MM.1S (cell line): ENCODE results near the gene SERPINE2.

Experiments
- DNase-seq: peaks from one replicate; pipeline ENCODE4 v3.0.0-alpha.2; 2015
- H2AFZ ChIP-seq: fragments of 300-600 bp; sonication (generic); 2 replicates; pipeline ENCODE4 v1.6.0; 2016; ENCODE audit warnings: antibody characterized with exemption, low read length
- H3F3A ChIP-seq: fragments of 300-600 bp; sonication (generic); 2 replicates; pipeline ENCODE4 v1.6.1; 2016; ENCODE audit warnings: mild to moderate bottlenecking, antibody characterized with exemption, low read length, moderate library complexity, mixed read lengths; ENCODE audit not compliant: insufficient read depth
- H3K27ac ChIP-seq: fragments of 300-600 bp; sonication (generic); 2 replicates; pipeline ENCODE4 v1.5.1; 2016; ENCODE audit warnings: mild to moderate bottlenecking, low read length
- H3K27me3 ChIP-seq: fragments of 300-600 bp; sonication (generic); replicated peaks from 2 replicates; pipeline ENCODE4 v1.6.0; 2016; ENCODE audit warnings: low read length; ENCODE audit not compliant: insufficient read depth
- H3K36me3 ChIP-seq: fragments of 300-600 bp; sonication (generic); replicated peaks from 2 replicates; pipeline ENCODE4 v1.6.1; 2016; ENCODE audit warnings: mild to moderate bottlenecking, low read length, mixed read lengths; ENCODE audit not compliant: insufficient read depth
- H3K4me1 ChIP-seq: fragments of 300-600 bp; sonication (generic); 2 replicates; pipeline ENCODE4 v1.6.1; 2016; ENCODE audit warnings: low read length, mixed read lengths
- H3K4me2 ChIP-seq: fragments of 300-600 bp; sonication (generic); 2 replicates; pipeline ENCODE4 v1.6.0; 2016; ENCODE audit warnings: low read depth, low read length
- H3K4me3 ChIP-seq: fragments of 300-600 bp; sonication (generic); 2 replicates; pipeline ENCODE4 v1.5.1; 2016; ENCODE audit warnings: low read length, mixed read lengths
- H3K79me2 ChIP-seq: fragments of 300-600 bp; sonication (generic); 2 replicates; pipeline ENCODE4 v1.6.1; 2016; ENCODE audit warnings: mixed run types, low read length, mixed read lengths
- H3K9ac ChIP-seq: fragments of 300-600 bp; sonication (generic); 2 replicates; pipeline ENCODE4 v1.6.1; 2016; ENCODE audit warnings: low read length, mixed read lengths
- H3K9me2 ChIP-seq: fragments of 300-600 bp; sonication (generic); replicated peaks from 2 replicates; pipeline ENCODE4 v1.6.1; 2016; ENCODE audit warnings: mild to moderate bottlenecking, low read length, mixed read lengths; ENCODE audit not compliant: insufficient read depth
- H3K9me3 ChIP-seq: fragments of 300-600 bp; sonication (generic); replicated peaks from 2 replicates; pipeline ENCODE4 v1.6.1; 2016; ENCODE audit warnings: mild to moderate bottlenecking, low read length, mixed read lengths; ENCODE audit not compliant: insufficient read depth
- H4K20me1 ChIP-seq: fragments of 300-600 bp; sonication (generic); 2 replicates; pipeline ENCODE4 v1.6.1; 2016; ENCODE audit warnings: mild to moderate bottlenecking, low read length, moderate library complexity, mixed read lengths; ENCODE audit not compliant: insufficient read depth
- EZH2 ChIP-seq: fragments of 300-600 bp; sonication (generic); optimal IDR thresholded peaks from 2 replicates; pipeline ENCODE3; 2017; ENCODE audit warnings: low read depth, mild to moderate bottlenecking, antibody characterized with exemption, low read length, mixed read lengths
- EZH2phosphoT487 ChIP-seq: fragments of 300-600 bp; sonication (generic); IDR thresholded peaks from 2 replicates; pipeline ENCODE4 v1.6.1; 2018; ENCODE audit warnings: antibody characterized with exemption, low read length
- TF ChIP-seq, protein P1 (sequence below): fragments of 300-600 bp; sonication (generic); IDR thresholded peaks from 2 replicates; pipeline ENCODE4 v1.5.1; 2016; ENCODE audit warnings: antibody characterized with exemption, low read length, mixed read lengths

SERPINE2 gene

DNA sequence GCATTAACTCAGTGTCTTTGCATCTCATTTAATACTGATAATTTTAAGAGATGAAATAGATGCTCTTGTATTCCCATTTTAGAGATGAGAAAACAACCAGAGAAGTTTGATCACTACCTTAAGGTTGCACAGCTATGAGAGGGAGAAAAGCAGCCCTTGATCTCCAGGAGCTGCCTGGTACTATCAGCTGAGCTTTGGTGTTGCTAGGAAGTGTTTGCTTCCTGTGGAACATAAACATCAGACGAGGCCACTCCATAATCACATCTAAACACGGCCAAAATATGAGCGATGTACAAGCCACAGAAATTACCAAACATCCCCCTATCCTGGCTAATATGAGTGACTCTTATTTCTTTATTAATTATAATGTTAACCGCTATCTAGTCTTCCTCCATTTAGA, 93.3 kb downstream of the SERPINE2 start:
- no peaks in the 10 kb centered on the region for H3K36me3 ChIP-seq
- DNase-seq, result no peak
- no peaks in the 10 kb centered on the region for H3F3A ChIP-seq
- H3K9me2 ChIP-seq, result no peaks in the 10 kb centered on the region
- H3K4me3 ChIP-seq, result peak overlapping the region; percentile 99; the same call in 1 of the 2 replicates
- peak overlapping the region; percentile 99 for H2AFZ ChIP-seq
- H3K9ac ChIP-seq, result no peak overlapping the region
- no peaks in the 10 kb centered on the region for H3K27me3 ChIP-seq
- H3K4me2 ChIP-seq, result peak overlapping the region; percentile 62
- H3K79me2 ChIP-seq, result peaks cover 30% of the 10 kb centered on the region
- TF ChIP-seq EZH2, result no peak
- TF ChIP-seq EZH2phosphoT487, result no peak
- TF ChIP-seq, protein P1, sequence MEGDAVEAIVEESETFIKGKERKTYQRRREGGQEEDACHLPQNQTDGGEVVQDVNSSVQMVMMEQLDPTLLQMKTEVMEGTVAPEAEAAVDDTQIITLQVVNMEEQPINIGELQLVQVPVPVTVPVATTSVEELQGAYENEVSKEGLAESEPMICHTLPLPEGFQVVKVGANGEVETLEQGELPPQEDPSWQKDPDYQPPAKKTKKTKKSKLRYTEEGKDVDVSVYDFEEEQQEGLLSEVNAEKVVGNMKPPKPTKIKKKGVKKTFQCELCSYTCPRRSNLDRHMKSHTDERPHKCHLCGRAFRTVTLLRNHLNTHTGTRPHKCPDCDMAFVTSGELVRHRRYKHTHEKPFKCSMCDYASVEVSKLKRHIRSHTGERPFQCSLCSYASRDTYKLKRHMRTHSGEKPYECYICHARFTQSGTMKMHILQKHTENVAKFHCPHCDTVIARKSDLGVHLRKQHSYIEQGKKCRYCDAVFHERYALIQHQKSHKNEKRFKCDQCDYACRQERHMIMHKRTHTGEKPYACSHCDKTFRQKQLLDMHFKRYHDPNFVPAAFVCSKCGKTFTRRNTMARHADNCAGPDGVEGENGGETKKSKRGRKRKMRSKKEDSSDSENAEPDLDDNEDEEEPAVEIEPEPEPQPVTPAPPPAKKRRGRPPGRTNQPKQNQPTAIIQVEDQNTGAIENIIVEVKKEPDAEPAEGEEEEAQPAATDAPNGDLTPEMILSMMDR, result no peak
- no peaks in the 10 kb centered on the region for H3K9me3 ChIP-seq
- no peaks in the 10 kb centered on the region for H3K4me1 ChIP-seq
- H3K27ac ChIP-seq, result no peak overlapping the region
- no peaks in the 10 kb centered on the region for H4K20me1 ChIP-seq

DNA sequence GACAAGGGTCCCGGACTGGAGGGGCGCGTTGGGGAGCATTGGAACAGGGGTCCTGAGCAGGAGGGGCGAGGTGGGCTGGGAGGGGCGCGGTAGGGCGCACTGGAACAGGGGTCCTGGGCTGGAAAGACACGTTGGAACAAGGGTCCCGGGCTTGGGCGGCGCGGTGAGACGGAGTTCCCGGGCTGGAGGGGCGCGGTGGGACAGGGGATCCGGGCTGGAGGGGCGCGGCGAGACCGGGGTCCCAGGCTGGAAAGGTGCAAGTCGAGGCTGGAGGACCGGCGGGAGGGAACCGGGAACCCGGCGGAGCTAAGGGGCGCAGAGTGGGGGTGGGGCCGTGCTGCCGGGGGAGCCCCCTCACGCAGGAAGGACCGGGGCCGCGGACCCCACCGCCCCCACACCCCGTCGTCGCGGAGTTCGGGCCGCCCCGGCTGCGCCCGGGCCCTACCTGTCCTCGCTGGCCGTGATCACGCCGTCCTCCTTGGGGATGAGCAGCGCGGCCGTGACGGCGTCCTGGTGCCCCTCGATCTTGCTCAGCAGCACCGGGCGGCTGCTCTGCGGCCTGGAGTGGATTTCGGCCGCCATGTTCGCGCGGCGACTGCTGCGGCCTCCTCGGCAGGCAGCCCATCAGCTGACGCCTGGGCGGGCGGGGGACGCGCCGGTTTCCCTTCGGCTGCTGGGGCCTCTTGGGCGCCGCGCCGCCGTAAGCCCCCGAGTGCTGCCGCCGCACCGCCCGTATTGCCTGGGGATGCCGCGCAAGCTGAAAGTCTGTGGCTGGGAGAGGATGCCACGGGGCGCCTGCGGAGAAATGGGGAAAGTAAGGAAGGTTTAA, 94.2 kb downstream of the SERPINE2 start, which contains the start of gene WDFY1:
Gene WDFY1, minus strand, starts transcription at position 633 of the 829 bp plus-strand sequence. Its CDS starts 51 bp downstream, at position 582.
- H3K4me3 ChIP-seq, result peak within 1 kb of the TSS; percentile 99
- H3K9ac ChIP-seq, result peak within 1 kb of the TSS; percentile 92
- no peak for TF ChIP-seq EZH2
- TF ChIP-seq EZH2phosphoT487, result no peak
- TF ChIP-seq, protein P1, result no peak
- H3K36me3 ChIP-seq, result no peaks in the 10 kb centered on the region
- no peaks in the 10 kb centered on the region for H3K9me3 ChIP-seq
- peak within 1 kb of the TSS; percentile 99 for H2AFZ ChIP-seq
- no peaks in the 10 kb centered on the region for H4K20me1 ChIP-seq
- no peaks in the 10 kb centered on the region for H3F3A ChIP-seq
- no peak within 1 kb of the TSS for H3K27ac ChIP-seq
- peak; percentile 87 for DNase-seq
- H3K27me3 ChIP-seq, result no peaks in the 10 kb centered on the region
- peak within 1 kb of the TSS; percentile 96 for H3K4me2 ChIP-seq
- H3K9me2 ChIP-seq, result no peaks in the 10 kb centered on the region
- peaks cover 30% of the 10 kb centered on the region for H3K79me2 ChIP-seq
- H3K4me1 ChIP-seq, result no peaks in the 10 kb centered on the region

DNA sequence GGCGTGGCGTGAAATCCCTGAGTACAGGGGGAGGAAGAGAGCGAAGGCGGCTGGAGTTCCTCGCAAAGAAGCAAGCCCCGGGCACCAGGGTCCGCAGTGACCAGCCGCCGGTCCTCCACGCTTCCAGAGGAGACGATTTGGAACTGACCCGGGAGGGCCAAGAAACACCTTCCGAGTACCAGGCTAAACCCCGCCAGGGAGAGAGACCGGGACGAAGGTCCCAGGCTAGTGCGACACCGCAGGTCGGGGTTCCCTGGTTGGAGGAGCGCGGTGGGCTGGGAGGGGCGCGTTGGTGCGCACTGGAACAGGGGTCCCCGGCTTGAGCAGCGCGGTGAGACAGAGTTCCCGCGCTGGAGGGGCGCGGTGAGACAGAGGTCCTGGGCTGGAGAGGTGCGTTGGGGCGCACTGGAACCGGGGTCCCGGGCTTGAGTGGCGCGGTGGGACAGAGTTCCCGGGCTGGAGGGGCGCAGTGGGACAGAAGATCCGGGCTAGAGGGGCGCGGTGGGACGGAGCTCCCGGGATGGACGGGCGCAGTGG, 94.9 kb downstream of the SERPINE2 start:
- peak overlapping the region; percentile 96 for H3K4me2 ChIP-seq
- H3K27ac ChIP-seq, result no peak overlapping the region
- no peaks in the 10 kb centered on the region for H3K36me3 ChIP-seq
- peak overlapping the region; percentile 99 for H2AFZ ChIP-seq
- H3K9me2 ChIP-seq, result no peaks in the 10 kb centered on the region
- peak overlapping the region; percentile 99 for H3K4me3 ChIP-seq
- no peaks in the 10 kb centered on the region for H3K4me1 ChIP-seq
- no peak for TF ChIP-seq EZH2phosphoT487
- TF ChIP-seq, protein P1, result no peak
- no peak for TF ChIP-seq EZH2
- no peaks in the 10 kb centered on the region for H3F3A ChIP-seq
- no peaks in the 10 kb centered on the region for H4K20me1 ChIP-seq
- H3K79me2 ChIP-seq, result peaks cover 31% of the 10 kb centered on the region
- no peak for DNase-seq
- H3K27me3 ChIP-seq, result no peaks in the 10 kb centered on the region
- H3K9ac ChIP-seq, result peak overlapping the region; percentile 92
- no peaks in the 10 kb centered on the region for H3K9me3 ChIP-seq
